CD4-positive, alpha-beta memory T cell (primary cell): ENCODE results near the gene PLCD1. TPM values are rescaled to one million over a fixed set of nuclear protein-coding genes. Genes with fewer than 3 reads are reported as not detected.
"Not testable (repeated sequence)": the region's sequence is repeated elsewhere in the genome, so short reads cannot be mapped to it uniquely, and the experiment has no call there.

Experiments
- CTCF ChIA-PET: fragments of 350-600 bp; sonication (Branson Sonifier 250); formaldehyde crosslinking; loops from one replicate; lab custom pipeline; 2021; ENCODE audit warnings: inconsistent platforms; ENCODE audit not compliant: partially characterized antibody; lab: Charles Lee
- POLR2A ChIA-PET: fragments of 350-600 bp; sonication (Branson Sonifier 250); formaldehyde crosslinking; loops from one replicate; lab custom pipeline; 2021; ENCODE audit not compliant: partially characterized antibody; lab: Charles Lee
- DNase-seq, 5 donors: peaks; one replicate each; pipeline versions ENCODE4 v3.0.0 to v3.0.0-alpha.2; 2020 to 2022; ENCODE audit warnings: mixed read lengths in 1 of 5
- H3K27ac ChIP-seq: one replicate; pipeline ENCODE4 v1.7.0; 2013; ENCODE audit warnings: low read depth, low read length
- H3K27me3 ChIP-seq: 2 replicates; pipeline ENCODE4 v1.7.0; 2013; ENCODE audit warnings: mild to moderate bottlenecking, low read length, moderate library complexity; ENCODE audit not compliant: insufficient read depth
- H3K36me3 ChIP-seq: 2 replicates; pipeline ENCODE4 v1.7.0; 2013; ENCODE audit warnings: mild to moderate bottlenecking, low read length, moderate library complexity; ENCODE audit not compliant: insufficient read depth
- H3K4me1 ChIP-seq: 2 replicates; pipeline ENCODE4 v1.7.0; 2013; ENCODE audit warnings: mild to moderate bottlenecking, low read length, moderate library complexity; ENCODE audit not compliant: insufficient read depth
- H3K4me3 ChIP-seq, 2 donors: one replicate each; pipeline ENCODE4 v1.7.0; 2013; ENCODE audit warnings: low read length in 2 of 2, mild to moderate bottlenecking in 1 of 2
- H3K9me3 ChIP-seq, 2 donors: one replicate each; pipeline ENCODE4 v1.7.0; 2013; ENCODE audit warnings: low read length in 2 of 2, control low read depth in 1 of 2; ENCODE audit not compliant: control insufficient read depth in 1 of 2
- H3K27ac Mint-ChIP-seq, 7 donors: one replicate each; pipeline ENCODE4 v1.8.0; 2020 to 2021; ENCODE audit warnings: mixed read lengths in 7 of 7, mild to moderate bottlenecking in 6 of 7, inconsistent platforms in 3 of 7, moderate library complexity in 3 of 7
- H3K27me3 Mint-ChIP-seq, 2 donors: one replicate each; pipeline ENCODE4 v1.8.0; 2020 to 2021; ENCODE audit warnings: mixed read lengths in 2 of 2
- H3K36me3 Mint-ChIP-seq, 2 donors: one replicate each; pipeline ENCODE4 v1.8.0; 2020 to 2021; ENCODE audit warnings: mixed read lengths in 2 of 2, inconsistent platforms in 1 of 2, mild to moderate bottlenecking in 1 of 2
- H3K4me1 Mint-ChIP-seq, 4 donors: one replicate each; pipeline ENCODE4 v1.8.0; 2020 to 2021; ENCODE audit warnings: mixed read lengths in 4 of 4, mild to moderate bottlenecking in 1 of 4
- H3K4me3 Mint-ChIP-seq, 8 donors: one replicate each; pipeline ENCODE4 v1.8.0; 2020 to 2021; ENCODE audit warnings: mixed read lengths in 8 of 8, mild to moderate bottlenecking in 7 of 8, moderate library complexity in 6 of 8, inconsistent platforms in 3 of 8
- H3K9me3 Mint-ChIP-seq, 8 donors: one replicate each; pipeline ENCODE4 v1.8.0; 2020 to 2021; ENCODE audit warnings: mixed read lengths in 8 of 8, mild to moderate bottlenecking in 5 of 8, inconsistent platforms in 3 of 8, moderate library complexity in 1 of 8
- intact Hi-C: fragments of 100-400 bp; cut with micrococcal nuclease; formaldehyde crosslinking; loops from one replicate; pipeline ENCODE4 v1.15.1; 2023
- polyA plus RNA-seq, 2 donors: library from polyadenylated mRNA; unstranded; fragments of 300-500 nt; fragmentation: Illumina TruSeq; gene quantifications; one replicate each; pipeline ENCODE4 v1.2.3, GENCODE V29; 2021
- total RNA-seq, 2 experiments: library from RNA; stranded (reverse); gene quantifications; one replicate each; pipeline ENCODE4 v1.2.3, GENCODE V29; 2021

Gene PLCD1
- total and polyA plus RNA-seq, 4 experiments from 2014 or later: 38.4 to 93.9 (median 61.2) TPM

DNA sequence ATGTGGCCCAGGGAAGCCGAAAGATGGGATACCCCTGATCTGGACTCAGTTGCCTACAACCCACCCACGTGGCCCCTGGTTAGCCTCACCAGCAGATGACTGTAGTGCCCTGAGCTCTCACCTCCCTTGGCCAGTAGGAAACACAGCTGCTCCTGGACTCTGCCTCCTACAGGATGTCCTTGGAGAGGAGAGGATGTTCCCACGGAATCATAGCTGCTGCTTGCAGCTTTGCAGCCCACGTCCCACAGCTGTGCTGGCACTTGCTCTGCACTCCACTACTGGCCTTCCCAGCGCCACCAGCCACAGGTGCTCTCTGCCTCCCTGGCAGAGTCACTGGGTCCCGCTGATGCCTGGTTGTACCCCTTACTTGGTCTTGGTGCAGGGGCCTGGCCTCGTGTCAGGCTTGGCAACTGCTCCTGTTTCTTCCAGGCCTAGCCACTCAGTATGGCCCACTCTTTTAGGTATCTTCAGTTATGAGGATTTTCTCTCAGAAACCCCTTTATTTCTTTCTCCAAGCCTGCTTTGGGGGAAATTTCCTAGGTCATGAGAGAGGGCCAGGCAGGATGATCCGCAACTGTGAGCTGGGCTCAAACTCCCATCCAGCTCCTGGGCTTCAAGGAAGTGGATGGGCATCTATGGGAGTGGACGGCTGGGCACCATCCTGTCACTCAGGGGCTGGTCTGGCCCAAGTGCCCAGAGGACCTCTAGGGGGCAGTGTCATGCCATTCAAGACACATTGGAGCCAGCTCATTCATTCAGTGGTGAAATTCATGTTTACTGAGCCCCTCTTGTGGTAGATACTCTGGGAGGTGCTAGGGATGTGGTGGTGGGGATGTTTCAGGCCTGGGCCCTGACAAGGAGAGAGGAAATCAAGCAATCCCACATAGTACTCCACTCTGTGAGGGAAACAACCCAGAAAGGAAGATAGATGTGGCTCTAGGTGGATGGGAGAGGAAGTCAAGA, 55.0 kb downstream of the PLCD1 start:
- intact Hi-C loops: loop anchor here (1.0 kb wide), 5 partner anchors 29 to 681 kb away; partner anchors contain the start of gene XYLB

DNA sequence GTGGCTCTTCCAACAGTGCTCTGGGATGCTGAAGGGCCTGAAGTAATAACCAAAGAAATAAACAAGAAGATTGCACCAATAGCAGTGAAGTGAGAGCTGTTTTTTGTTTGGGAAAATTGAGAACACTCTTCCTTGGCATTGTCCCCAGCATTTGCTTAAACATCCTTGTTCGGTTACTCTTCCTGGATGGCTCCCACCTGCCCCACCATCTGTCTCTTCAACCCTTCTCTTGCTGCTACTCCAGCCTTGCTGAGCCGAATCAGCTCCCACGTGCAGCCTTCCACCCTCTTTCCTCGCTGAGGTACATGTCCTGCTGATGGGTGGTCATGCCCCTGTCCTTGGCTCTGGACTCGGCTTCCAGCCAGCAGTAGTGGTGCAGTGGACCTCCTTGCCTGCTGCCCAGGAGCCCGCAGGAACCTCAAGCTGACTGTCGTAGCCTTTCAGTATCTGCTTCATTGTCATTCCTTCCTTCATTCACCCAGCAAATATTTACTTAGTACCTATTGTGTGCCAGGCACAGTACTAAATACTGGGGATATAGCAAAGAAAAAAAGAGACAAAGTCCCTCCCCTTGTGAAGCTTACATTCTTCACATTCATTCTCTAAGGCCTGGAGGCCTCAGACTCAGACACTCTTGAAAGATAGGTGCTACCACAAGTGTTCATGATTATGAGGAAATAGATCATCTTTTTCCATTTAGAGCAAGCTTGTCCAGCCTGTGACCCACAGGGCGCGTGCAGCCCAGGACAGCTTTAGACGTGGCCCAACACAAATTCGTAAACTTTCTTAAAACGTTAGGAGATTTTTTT, 56.0 kb downstream of the PLCD1 start:
- H3K4me3 ChIP-seq: no peak overlapping the region
- ChIA-PET CTCF (interaction anchor here (0.9 to 11.7 kb wide), 23 partner anchors 9 to 688 kb away, joined by 3 to 146 read pairs (median 7); partner anchors contain the start of genes DLEC1 and XYLB), POLR2A (interaction anchor here (1.8 to 2.3 kb wide), 4 partner anchors 23 to 34 kb away, joined by 8 to 14 read pairs (median 12); no protein-coding TSS in a partner anchor)
- intact Hi-C loops: loop anchor here (1.0 kb wide), 5 partner anchors 30 to 682 kb away; partner anchors contain the start of gene XYLB
- no peaks in the 10 kb centered on the region for H3K36me3 ChIP-seq
- H3K27ac ChIP-seq: no peak overlapping the region
- H3K9me3 ChIP-seq: no peaks in the 10 kb centered on the region
- H3K36me3 Mint-ChIP-seq: no peaks in the 10 kb centered on the region
- H3K27me3 ChIP-seq: no peaks in the 10 kb centered on the region
- no peaks in the 10 kb centered on the region for H3K4me1 ChIP-seq
- no peak overlapping the region for H3K4me3 Mint-ChIP-seq
- no peaks in the 10 kb centered on the region for H3K9me3 Mint-ChIP-seq
- H3K27me3 Mint-ChIP-seq: no peaks in the 10 kb centered on the region
- DNase-seq: no peak
- peaks cover 3 to 5% (median 4%) of the 10 kb centered on the region in 4 donors for H3K4me1 Mint-ChIP-seq
- no peak overlapping the region for H3K27ac Mint-ChIP-seq

More for the DNA sequence above, 55.0 kb downstream of the PLCD1 start:
- Histone ChIP-seq H3K4me1 (no peaks in the 10 kb centered on the region), H3K27me3 (no peaks in the 10 kb centered on the region), H3K4me3 (no peak overlapping the region), H3K27ac (no peak overlapping the region), H3K9me3 (no peaks in the 10 kb centered on the region), H3K36me3 (no peaks in the 10 kb centered on the region)
- CTCF ChIA-PET: interaction anchor here (0.6 to 11.7 kb wide), 38 partner anchors 10 to 699 kb away, joined by 3 to 146 read pairs (median 4); partner anchors contain the start of genes DLEC1 and XYLB
- DNase-seq: peak; percentile 62 to 73 (median 69)
- POLR2A ChIA-PET: interaction anchor here (0.6 to 2.3 kb wide), 7 partner anchors 22 to 156 kb away, joined by 3 to 14 read pairs (median 8); partner anchors contain the start of gene DLEC1
- H3K36me3 Mint-ChIP-seq: no peaks in the 10 kb centered on the region
- H3K27ac Mint-ChIP-seq: peak overlapping the region in 3 of 7 donors; percentile 59 to 84 (median 81)
- no peak overlapping the region for H3K4me3 Mint-ChIP-seq
- H3K4me1 Mint-ChIP-seq: peaks cover 3 to 5% (median 4%) of the 10 kb centered on the region in 4 donors
- H3K27me3 Mint-ChIP-seq: peaks cover 0 to 2% of the 10 kb centered on the region in 2 donors
- no peaks in the 10 kb centered on the region for H3K9me3 Mint-ChIP-seq

DNA sequence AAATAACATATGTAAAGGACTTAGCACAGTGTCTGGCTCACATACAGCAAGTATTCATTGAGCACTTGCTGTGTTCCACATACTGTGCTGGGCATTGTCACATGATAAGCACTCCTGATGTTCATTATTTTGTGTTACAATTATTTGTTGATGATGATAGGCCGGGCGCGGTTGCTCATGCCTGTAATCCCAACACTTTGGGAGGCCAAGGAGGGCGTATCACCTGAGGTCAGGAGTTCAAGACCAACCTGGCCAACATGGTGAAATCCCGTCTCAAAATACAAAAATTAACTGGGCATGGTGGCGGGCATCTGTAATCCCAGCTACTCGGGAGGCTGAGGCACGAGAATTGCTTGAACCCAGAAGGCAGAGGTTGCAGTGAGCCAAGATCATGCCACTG, 57.4 kb downstream of the PLCD1 start:
- CTCF ChIA-PET: interaction anchor here (4.8 to 11.7 kb wide), 2 partner anchors 12 to 32 kb away, joined by 35 to 146 read pairs; no protein-coding TSS in a partner anchor
- H3K4me3 Mint-ChIP-seq, H3K9me3 ChIP-seq, DNase-seq, H3K4me3 ChIP-seq, H3K27me3 ChIP-seq, H3K27ac ChIP-seq, H3K27me3 Mint-ChIP-seq, intact Hi-C loops, H3K9me3 Mint-ChIP-seq, H3K36me3 ChIP-seq, H3K4me1 ChIP-seq, H3K27ac Mint-ChIP-seq, H3K4me1 Mint-ChIP-seq, H3K36me3 Mint-ChIP-seq: not testable (repeated sequence)
- POLR2A ChIA-PET: interaction anchor here (0.6 kb wide), 1 partner anchor 165 kb away, joined by 4 read pairs; the partner anchor contains the start of gene ACAA1

DNA sequence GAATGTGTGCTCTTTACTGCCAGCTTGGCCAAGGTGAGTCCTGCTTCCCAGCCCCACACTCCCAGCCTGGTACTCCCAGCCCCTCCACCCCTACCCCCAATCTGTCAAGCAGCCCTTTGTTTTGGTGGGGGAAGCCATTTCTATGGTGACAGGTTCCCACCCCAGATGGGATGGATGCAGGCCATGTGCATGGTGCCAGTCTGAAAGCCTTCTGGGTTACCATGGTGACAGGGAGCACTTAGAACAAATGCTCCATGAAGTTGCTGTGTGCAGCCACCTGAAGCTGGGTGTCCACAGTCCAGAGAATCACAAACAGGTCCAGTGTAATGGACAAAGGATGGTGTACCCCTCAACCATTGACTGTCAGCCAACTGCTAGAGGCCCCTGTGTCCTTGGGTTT, 58.0 kb downstream of the PLCD1 start:
- Histone ChIP-seq H3K4me1 (no peaks in the 10 kb centered on the region), H3K27ac (no peak overlapping the region), H3K36me3 (no peaks in the 10 kb centered on the region), H3K27me3 (no peaks in the 10 kb centered on the region), H3K9me3 (no peaks in the 10 kb centered on the region), H3K4me3 (no peak overlapping the region)
- ChIA-PET CTCF (interaction anchor here (4.8 to 11.7 kb wide), 2 partner anchors 12 to 33 kb away, joined by 35 to 146 read pairs; no protein-coding TSS in a partner anchor), POLR2A (no interaction called here)
- H3K36me3 Mint-ChIP-seq: no peaks in the 10 kb centered on the region
- H3K9me3 Mint-ChIP-seq: no peaks in the 10 kb centered on the region
- H3K4me1 Mint-ChIP-seq: peaks cover 3 to 5% (median 4%) of the 10 kb centered on the region in 4 donors
- no peaks in the 10 kb centered on the region for H3K27me3 Mint-ChIP-seq
- no peak overlapping the region for H3K27ac Mint-ChIP-seq
- H3K4me3 Mint-ChIP-seq: no peak overlapping the region
- DNase-seq: no peak
- intact Hi-C loops: no loop called here

DNA sequence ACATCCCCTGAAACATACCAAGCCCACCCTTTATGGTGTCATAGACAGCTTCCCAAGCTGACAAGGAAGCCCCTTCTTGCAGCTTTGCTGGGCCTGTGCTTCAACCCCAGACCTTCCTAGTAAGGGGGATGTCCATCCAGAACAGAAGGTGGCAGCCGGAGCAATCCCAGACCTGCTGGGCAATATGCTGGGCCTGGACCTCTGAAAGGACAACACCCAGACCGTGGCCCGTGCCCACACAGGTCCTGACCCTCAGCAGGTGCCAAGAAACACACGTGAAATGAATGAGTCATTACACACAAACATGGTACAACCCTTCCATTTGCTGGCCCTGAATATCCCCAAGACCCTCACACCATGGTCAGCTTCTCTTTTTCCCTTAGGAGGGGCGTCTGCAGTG, 58.6 kb downstream of the PLCD1 start:
- Histone ChIP-seq H3K27ac (no peak overlapping the region), H3K27me3 (no peaks in the 10 kb centered on the region), H3K4me3 (no peak overlapping the region), H3K4me1 (no peaks in the 10 kb centered on the region), H3K9me3 (no peaks in the 10 kb centered on the region), H3K36me3 (no peaks in the 10 kb centered on the region)
- DNase-seq: no peak
- Mint-ChIP-seq H3K9me3 (no peaks in the 10 kb centered on the region), H3K27ac (no peak overlapping the region), H3K4me3 (no peak overlapping the region), H3K36me3 (no peaks in the 10 kb centered on the region), H3K27me3 (no peaks in the 10 kb centered on the region), H3K4me1 (peaks cover 3 to 5% (median 4%) of the 10 kb centered on the region in 4 donors)
- ChIA-PET CTCF (interaction anchor here (1.0 to 11.7 kb wide), 2 partner anchors 11 to 33 kb away, joined by 3 to 146 read pairs; no protein-coding TSS in a partner anchor), POLR2A (no interaction called here)
- intact Hi-C loops: no loop called here

DNA sequence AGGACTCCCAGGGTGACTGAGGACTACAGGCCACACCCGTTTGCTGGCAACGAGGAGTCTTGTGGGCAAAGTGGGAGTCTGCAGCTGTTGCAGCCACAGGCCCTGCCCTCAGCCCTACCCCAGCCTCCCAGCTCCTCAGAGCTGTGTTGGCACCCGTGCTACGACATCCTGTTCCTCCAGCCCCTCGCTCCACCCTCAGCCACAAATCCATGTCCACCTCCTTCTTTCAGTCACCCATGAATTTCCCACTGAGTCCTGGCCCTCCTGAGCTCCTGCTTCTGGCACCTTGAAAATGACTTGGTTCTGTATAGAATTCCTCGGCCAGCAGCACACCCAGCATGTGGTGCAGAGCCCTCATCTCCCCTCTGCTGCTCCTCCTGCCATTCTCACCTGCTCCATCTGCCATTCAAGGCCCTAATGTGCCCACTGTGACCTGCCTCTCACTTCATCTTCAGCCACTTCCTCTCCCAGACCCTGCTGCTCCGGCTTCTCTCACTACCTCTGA, 59.8 kb downstream of the PLCD1 start:
- POLR2A ChIA-PET: no interaction called here
- intact Hi-C loops: no loop called here
- CTCF ChIA-PET: interaction anchor here (3.0 to 11.7 kb wide), 2 partner anchors 13 to 35 kb away, joined by 13 to 146 read pairs; no protein-coding TSS in a partner anchor

More for the DNA sequence above, 59.8 kb downstream of the PLCD1 start:
- Histone ChIP-seq H3K36me3 (no peaks in the 10 kb centered on the region), H3K9me3 (no peaks in the 10 kb centered on the region), H3K27ac (no peak overlapping the region), H3K4me1 (no peaks in the 10 kb centered on the region), H3K27me3 (no peaks in the 10 kb centered on the region), H3K4me3 (no peak overlapping the region)
- H3K36me3 Mint-ChIP-seq: no peaks in the 10 kb centered on the region
- no peak overlapping the region for H3K4me3 Mint-ChIP-seq
- peaks cover 0 to 2% (median 1%) of the 10 kb centered on the region in 4 donors for H3K4me1 Mint-ChIP-seq
- H3K27me3 Mint-ChIP-seq: no peaks in the 10 kb centered on the region
- no peaks in the 10 kb centered on the region for H3K9me3 Mint-ChIP-seq
- no peak for DNase-seq
- H3K27ac Mint-ChIP-seq: no peak overlapping the region
